Endothelial cell of umbilical vein (primary cell): Measurements from ENCODE around the gene POU2AF1. TPM values are rescaled to one million over a fixed set of nuclear protein-coding genes. Genes with fewer than 3 reads are reported as not detected.

Experiments
- BruUV-seq: library from RNA; stranded (reverse); fragments of 400-500 nt; replicated peaks from 2 replicates; lab custom pipeline; 2021; lab: Mats Ljungman, UMichigan
- CTCF ChIA-PET: fragments of 300-600, 350-600 bp; sonication (Branson Sonifier 250); formaldehyde crosslinking; loops from one replicate; lab custom pipeline; 2021; ENCODE audit warnings: antibody characterized with exemption, inconsistent platforms; lab: Charles Lee
- POLR2A ChIA-PET: fragments of 300-600, 350-600 bp; sonication (Branson Sonifier 250); formaldehyde crosslinking; loops from one replicate; lab custom pipeline; 2021; ENCODE audit warnings: antibody characterized with exemption, inconsistent platforms; lab: Charles Lee
- DNase-seq: peaks from one replicate; pipeline ENCODE4 v3.0.0-alpha.2; 2011; ENCODE audit warnings: low read depth, low spot score
- FAIRE-seq: peaks from 2 replicates; lab custom pipeline; 2011; peaks lifted over from hg19 to GRCh38; lab: Jason Lieb, UNC
- H2AFZ ChIP-seq: 2 replicates; pipeline ENCODE4 v1.6.0; 2012; ENCODE audit warnings: low read depth, low read length, control low read depth, inconsistent platforms
- H3K27ac ChIP-seq: 2 replicates; pipeline ENCODE4 v1.5.1; 2011; ENCODE audit warnings: low read depth, mild to moderate bottlenecking, control low read depth, low read length, moderate library complexity; ENCODE audit not compliant: insufficient read depth
- H3K27me3 ChIP-seq, 2 experiments: 2 replicates each; pipeline versions ENCODE4 v1.6.0 to v1.6.1; 2011; ENCODE audit warnings: low read length in 2 of 2, mixed read lengths in 1 of 2; ENCODE audit not compliant: control insufficient read depth in 2 of 2, insufficient read depth in 2 of 2
- H3K36me3 ChIP-seq, 2 experiments: 2 replicates in 1 of 2; 3 replicates in 1 of 2; pipeline ENCODE4 v1.5.1; 2011; ENCODE audit warnings: low read length in 2 of 2, mild to moderate bottlenecking in 1 of 2, moderate library complexity in 1 of 2; ENCODE audit not compliant: control insufficient read depth in 2 of 2, insufficient read depth in 2 of 2; ENCODE audit errors: extremely low read depth in 1 of 2
- H3K4me1 ChIP-seq: 3 replicates; pipeline ENCODE4 v1.5.1; 2011; ENCODE audit warnings: mild to moderate bottlenecking, low read length; ENCODE audit not compliant: control insufficient read depth, insufficient read depth; ENCODE audit errors: extremely low read depth
- H3K4me2 ChIP-seq: 2 replicates; pipeline ENCODE4 v1.6.1; 2011; ENCODE audit warnings: low read length, control low read depth, mixed read lengths; ENCODE audit not compliant: insufficient read depth
- H3K4me3 ChIP-seq, 3 experiments: fragments of 200-600 bp in 1 of 3; sonication (generic), shearing (Covaris generic) in 1 of 3; replicated peaks in 1 of 3; 2 replicates each; pipeline ENCODE4 v1.5.1; 2011 to 2016; ENCODE audit warnings: control low read depth in 3 of 3, low read length in 3 of 3, mild to moderate bottlenecking in 2 of 3, inconsistent platforms in 1 of 3, low read depth in 1 of 3, moderate library complexity in 1 of 3; ENCODE audit not compliant: insufficient read depth in 1 of 3
- H3K79me2 ChIP-seq: 2 replicates; pipeline ENCODE4 v1.6.0; 2012; ENCODE audit warnings: low read length, inconsistent platforms; ENCODE audit not compliant: control insufficient read depth, insufficient read depth
- H3K9ac ChIP-seq: replicated peaks from 2 replicates; pipeline ENCODE3; 2011; ENCODE audit warnings: low read length, control low read depth; ENCODE audit not compliant: insufficient read depth; ENCODE audit errors: extremely low read depth
- H3K9me1 ChIP-seq: replicated peaks from 3 replicates; pipeline ENCODE4 v1.6.0; 2011; ENCODE audit warnings: mild to moderate bottlenecking, low read length; ENCODE audit not compliant: control insufficient read depth, insufficient read depth; ENCODE audit errors: extremely low read depth
- H3K9me3 ChIP-seq: replicated peaks from 2 replicates; pipeline ENCODE4 v1.5.1; 2012; ENCODE audit warnings: low read length, inconsistent platforms; ENCODE audit not compliant: control insufficient read depth, insufficient read depth
- H4K20me1 ChIP-seq: replicated peaks from 2 replicates; pipeline ENCODE3; 2011; ENCODE audit warnings: mild to moderate bottlenecking, low read length; ENCODE audit not compliant: control insufficient read depth, insufficient read depth; ENCODE audit errors: extremely low read depth
- EZH2 ChIP-seq: IDR thresholded peaks from 2 replicates; pipeline ENCODE4 v1.6.1; 2012; ENCODE audit warnings: borderline replicate concordance, low read depth, mild to moderate bottlenecking, moderate library complexity, low read length, inconsistent platforms; ENCODE audit not compliant: severe bottlenecking
- FOS ChIP-seq: IDR thresholded peaks from 2 replicates; pipeline ENCODE4 v1.6.1; 2011; ENCODE audit warnings: mild to moderate bottlenecking, low read length, moderate library complexity, borderline replicate concordance; ENCODE audit not compliant: insufficient read depth
- GATA2 ChIP-seq: IDR thresholded peaks from 2 replicates; pipeline ENCODE4 v1.7.0; 2011; ENCODE audit warnings: low read depth, mild to moderate bottlenecking, moderate library complexity, mixed read lengths, low read length; ENCODE audit not compliant: insufficient read length, insufficient read depth
- JUN ChIP-seq: IDR thresholded peaks from 2 replicates; pipeline ENCODE4 v1.6.1; 2011; ENCODE audit warnings: borderline replicate concordance, low read depth; ENCODE audit not compliant: insufficient read length, insufficient read depth
- MYC ChIP-seq: IDR thresholded peaks from one replicate; pipeline ENCODE4 v1.6.1; 2011; ENCODE audit warnings: mild to moderate bottlenecking, low read depth, low read length
- POLR2A ChIP-seq: IDR thresholded peaks from 2 replicates; pipeline ENCODE4 v1.6.1; 2012; ENCODE audit warnings: low read depth, mild to moderate bottlenecking, control low read depth, low read length
- POLR2AphosphoS5 ChIP-seq: IDR thresholded peaks from 2 replicates; pipeline ENCODE4 v1.6.1; 2012; ENCODE audit warnings: low read depth, mild to moderate bottlenecking, control low read depth, low read length, moderate library complexity; ENCODE audit not compliant: insufficient read depth
- dilution Hi-C: fragments of 300-500 bp; cut with MboI; formaldehyde crosslinking; loops from one replicate; pipeline ENCODE4 v1.15.0; 2019; ENCODE audit warnings: low sequenced_read_pairs; ENCODE audit not compliant: extremely low pct_ligation_motif_present
- intact Hi-C: fragments of 100-400 bp; cut with micrococcal nuclease; formaldehyde crosslinking; loops from one replicate; pipeline ENCODE4 v1.10.0; 2022
- polyA plus RNA-seq, 4 experiments: library from polyadenylated mRNA; depleted of rRNA in 3 of 4; stranded (reverse) in 3 of 4; unstranded in 1 of 4; fragments of >200 nt; gene quantifications; 2 replicates each; pipeline versions ENCODE4 v1.2.1 to v1.2.3, GENCODE V29; 2011 to 2012; ENCODE audit warnings: missing spikeins in 1 of 4
- total RNA-seq: library from RNA; stranded (reverse); gene quantifications from 2 replicates; pipeline ENCODE4 v1.2.3, GENCODE V29; 2021
- TF ChIP-seq, protein P1 (sequence below): IDR thresholded peaks from 2 replicates; pipeline ENCODE4 v1.6.1; 2011; ENCODE audit not compliant: insufficient read depth, insufficient read length
- TF ChIP-seq, protein P2 (sequence below), 2 donors: IDR thresholded peaks; 1 replicate in 1 of 2; 2 replicates in 1 of 2; pipeline ENCODE4 v1.5.1; 2011; ENCODE audit warnings: low read length in 2 of 2, mild to moderate bottlenecking in 2 of 2, moderate library complexity in 2 of 2, control low read depth in 1 of 2, inconsistent platforms in 1 of 2, low read depth in 1 of 2; ENCODE audit not compliant: insufficient read depth in 1 of 2; ENCODE audit errors: extremely low read depth in 1 of 2

Gene POU2AF1
- total and polyA plus RNA-seq, 2 donors (not counting 3 experiments of a cell fraction or from before 2014, with no cell fraction given) = not detected

DNA sequence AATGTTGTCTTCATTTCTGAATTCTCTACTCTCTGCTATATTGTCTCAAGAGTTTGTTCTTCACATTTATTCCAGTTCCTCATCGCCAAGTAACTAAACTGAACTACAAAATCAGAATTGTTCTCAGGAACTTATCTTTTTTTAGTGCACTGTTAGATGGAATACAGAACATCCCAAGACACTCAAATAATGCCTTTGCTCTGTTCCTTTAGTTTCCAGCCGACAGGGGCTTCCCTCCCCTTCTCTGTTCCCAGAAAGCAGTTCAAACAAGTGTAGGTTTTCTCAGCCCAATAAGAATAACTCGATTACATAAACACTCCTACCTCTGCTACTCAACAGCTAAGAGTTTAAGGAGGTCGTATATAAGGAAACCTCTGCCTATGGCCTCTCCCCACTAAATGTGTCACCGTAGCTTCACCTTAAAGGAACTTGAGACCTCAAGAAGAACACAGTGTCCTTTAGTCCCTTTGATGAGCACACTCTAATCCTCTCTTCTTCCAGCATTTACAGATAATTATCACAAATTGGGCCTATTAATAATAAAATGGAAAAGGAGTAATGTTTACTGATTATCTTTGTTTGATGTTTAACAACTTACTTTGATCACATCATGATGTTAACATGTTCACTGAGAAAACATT, 73.8 kb downstream of the POU2AF1 start:
- Histone ChIP-seq H3K36me3 (no peaks in the 10 kb centered on the region), H3K9me3 (no peaks in the 10 kb centered on the region), H3K4me3 (no peak overlapping the region), H3K4me1 (no peaks in the 10 kb centered on the region), H3K27me3 (peaks cover 20 to 34% of the 10 kb centered on the region in 2 experiments), H2AFZ (no peak overlapping the region), H3K79me2 (no peaks in the 10 kb centered on the region), H3K9me1 (no peaks in the 10 kb centered on the region), H3K4me2 (no peak overlapping the region), H3K27ac (no peak overlapping the region), H3K9ac (no peak overlapping the region), H4K20me1 (no peaks in the 10 kb centered on the region)
- dilution Hi-C loops (no loop called here), intact Hi-C loops (no loop called here)
- POLR2A ChIA-PET = no interaction called here
- BruUV-seq = no TSS peak
- CTCF ChIA-PET = interaction anchor here (1.0 kb wide), 1 partner anchor 22 kb away, joined by 3 read pairs; no protein-coding TSS in a partner anchor
- TF ChIP-seq MYC = no peak
- no peak for TF ChIP-seq POLR2AphosphoS5
- no peak for TF ChIP-seq FOS
- TF ChIP-seq JUN = no peak
- no peak for TF ChIP-seq EZH2
- TF ChIP-seq POLR2A = no peak
- TF ChIP-seq GATA2 = no peak
- TF ChIP-seq, protein P1, sequence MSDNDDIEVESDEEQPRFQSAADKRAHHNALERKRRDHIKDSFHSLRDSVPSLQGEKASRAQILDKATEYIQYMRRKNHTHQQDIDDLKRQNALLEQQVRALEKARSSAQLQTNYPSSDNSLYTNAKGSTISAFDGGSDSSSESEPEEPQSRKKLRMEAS = no peak
- TF ChIP-seq, protein P2, sequence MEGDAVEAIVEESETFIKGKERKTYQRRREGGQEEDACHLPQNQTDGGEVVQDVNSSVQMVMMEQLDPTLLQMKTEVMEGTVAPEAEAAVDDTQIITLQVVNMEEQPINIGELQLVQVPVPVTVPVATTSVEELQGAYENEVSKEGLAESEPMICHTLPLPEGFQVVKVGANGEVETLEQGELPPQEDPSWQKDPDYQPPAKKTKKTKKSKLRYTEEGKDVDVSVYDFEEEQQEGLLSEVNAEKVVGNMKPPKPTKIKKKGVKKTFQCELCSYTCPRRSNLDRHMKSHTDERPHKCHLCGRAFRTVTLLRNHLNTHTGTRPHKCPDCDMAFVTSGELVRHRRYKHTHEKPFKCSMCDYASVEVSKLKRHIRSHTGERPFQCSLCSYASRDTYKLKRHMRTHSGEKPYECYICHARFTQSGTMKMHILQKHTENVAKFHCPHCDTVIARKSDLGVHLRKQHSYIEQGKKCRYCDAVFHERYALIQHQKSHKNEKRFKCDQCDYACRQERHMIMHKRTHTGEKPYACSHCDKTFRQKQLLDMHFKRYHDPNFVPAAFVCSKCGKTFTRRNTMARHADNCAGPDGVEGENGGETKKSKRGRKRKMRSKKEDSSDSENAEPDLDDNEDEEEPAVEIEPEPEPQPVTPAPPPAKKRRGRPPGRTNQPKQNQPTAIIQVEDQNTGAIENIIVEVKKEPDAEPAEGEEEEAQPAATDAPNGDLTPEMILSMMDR (IDR thresholded peaks at IDR 0.05; ENCODE audit: extremely low read depth in 1 of 2, insufficient read depth in 1 of 2, low read depth in 1 of 2, low read length in 2 of 2) = no peak
- DNase-seq (no peak), FAIRE-seq (no peak)
